HG03575 (cell line): ENCODE data around the gene LRWD1.
"Not testable (repeated sequence)": the region's sequence is repeated elsewhere in the genome, so short reads cannot be mapped to it uniquely, and the experiment has no call there.

Experiments used
- ATAC-seq: cut with Tn5 transposase; IDR thresholded peaks from one replicate; pipeline ENCODE4 v1.9.1; 2021; ENCODE audit not compliant: unreplicated experiment, insufficient number of reproducible peaks, low FRiP score; ENCODE audit errors: extremely low read depth

LRWD1 gene

GRCh38 chr7:102463841-102464576, 775 bp upstream of the LRWD1 start:
- no peak for ATAC-seq

- no peak for ATAC-seq
Observed at GRCh38 chr7:102466097-102466496, 1.3 kb downstream of the LRWD1 start.

- no peak for ATAC-seq
Observed at GRCh38 chr7:102467581-102468477, 3.0 kb downstream of the LRWD1 start.

- ATAC-seq: no peak
Observed at GRCh38 chr7:102468478-102469350, 3.9 kb downstream of the LRWD1 start.

- no peak for ATAC-seq
Observed at GRCh38 chr7:102469351-102469971, 4.7 kb downstream of the LRWD1 start.

- no peak for ATAC-seq
Observed at GRCh38 chr7:102469972-102470825, 5.4 kb downstream of the LRWD1 start.

GRCh38 chr7:102471791-102472125, 7.0 kb downstream of the LRWD1 start:
- ATAC-seq: no peak

- no peak for ATAC-seq
Observed at GRCh38 chr7:102472126-102473041, 7.6 kb downstream of the LRWD1 start.

GRCh38 chr7:102473271-102473991, 8.6 kb downstream of the LRWD1 start:
- no peak for ATAC-seq

- not testable (repeated sequence) for ATAC-seq
Observed at GRCh38 chr7:102474116-102474515, 9.3 kb downstream of the LRWD1 start.

- not testable (repeated sequence) for ATAC-seq
Observed at GRCh38 chr7:102474736-102475435, 10.1 kb downstream of the LRWD1 start.

GRCh38 chr7:102478314-102479208, 13.8 kb downstream of the LRWD1 start, which contains the start of gene POLR2J:
TSS of gene POLR2J (minus strand) at chr7:102478922. CDS start at chr7:102478860, 62 bp downstream.
- peak; percentile 46 for ATAC-seq

- peak; percentile 22 for ATAC-seq
Observed at GRCh38 chr7:102479209-102479584, 14.4 kb downstream of the LRWD1 start.

- not testable (repeated sequence) for ATAC-seq
Observed at GRCh38 chr7:102479982-102480637, 15.3 kb downstream of the LRWD1 start.
